T-helper 9 cell (primary cell): ENCODE data around the gene SLC18A3.
A peak's percentile ranks its signal among the peaks of the same experiment; 100 is the strongest.

Experiments
- DNase-seq: peaks from one replicate; pipeline ENCODE4 v3.0.0-alpha.2; 2020

Gene SLC18A3

DNA sequence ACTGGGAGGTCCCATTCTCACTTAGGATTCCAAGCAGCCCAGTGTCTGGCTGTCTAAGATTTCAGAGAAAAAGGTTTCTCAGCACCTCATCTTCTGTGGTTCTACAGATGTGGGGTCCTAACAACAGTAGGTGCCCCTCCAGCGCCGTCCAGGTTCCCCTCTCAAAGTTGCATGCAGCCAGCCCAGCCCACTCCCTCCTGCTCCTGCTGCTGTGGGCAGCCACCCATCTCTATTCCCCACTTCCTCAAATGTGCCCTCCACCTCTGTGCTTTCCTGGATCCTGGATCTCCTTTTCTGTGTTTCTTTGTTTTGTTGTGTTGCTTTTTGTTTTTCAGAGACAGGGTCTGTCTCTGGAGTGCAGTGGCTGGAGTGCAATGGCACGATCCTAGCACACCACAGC lies 13.3 kb upstream of the SLC18A3 start:
- no peak for DNase-seq

DNA sequence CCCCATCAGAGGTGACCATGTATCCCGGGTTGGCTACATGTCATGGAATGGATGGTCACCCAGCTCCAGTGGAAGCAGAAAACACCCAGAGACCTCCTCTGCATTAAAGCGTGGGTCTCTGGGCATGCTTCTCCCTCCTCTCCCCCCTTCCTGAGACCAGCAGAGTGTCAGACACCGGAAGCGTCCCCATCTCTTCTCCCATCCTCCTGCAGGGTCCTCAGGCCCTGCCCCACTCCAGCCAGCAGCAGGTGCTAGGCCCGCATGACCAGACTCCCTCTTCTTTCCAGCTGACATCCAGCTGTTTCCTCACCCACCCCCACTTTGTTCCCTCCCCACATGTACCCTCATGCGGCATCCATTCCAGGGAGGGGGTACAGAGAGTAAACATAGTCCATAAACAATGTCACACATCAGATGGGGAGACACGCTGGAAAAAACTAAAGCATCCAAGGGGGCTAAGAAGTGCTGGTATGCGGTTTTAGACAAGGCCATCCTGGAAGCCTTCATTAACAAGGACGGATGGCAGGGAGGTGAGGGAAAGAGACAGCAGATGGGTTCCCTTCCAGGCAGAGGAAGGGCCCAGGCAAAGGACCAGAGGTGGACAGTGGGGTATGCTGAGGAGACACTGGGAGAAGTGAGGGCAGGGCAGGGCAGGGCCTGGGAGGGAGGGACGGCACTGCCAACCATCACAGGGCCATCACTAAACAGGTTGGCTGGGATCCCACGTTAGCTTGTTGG lies 12.5 kb upstream of the SLC18A3 start:
- no peak for DNase-seq

DNA sequence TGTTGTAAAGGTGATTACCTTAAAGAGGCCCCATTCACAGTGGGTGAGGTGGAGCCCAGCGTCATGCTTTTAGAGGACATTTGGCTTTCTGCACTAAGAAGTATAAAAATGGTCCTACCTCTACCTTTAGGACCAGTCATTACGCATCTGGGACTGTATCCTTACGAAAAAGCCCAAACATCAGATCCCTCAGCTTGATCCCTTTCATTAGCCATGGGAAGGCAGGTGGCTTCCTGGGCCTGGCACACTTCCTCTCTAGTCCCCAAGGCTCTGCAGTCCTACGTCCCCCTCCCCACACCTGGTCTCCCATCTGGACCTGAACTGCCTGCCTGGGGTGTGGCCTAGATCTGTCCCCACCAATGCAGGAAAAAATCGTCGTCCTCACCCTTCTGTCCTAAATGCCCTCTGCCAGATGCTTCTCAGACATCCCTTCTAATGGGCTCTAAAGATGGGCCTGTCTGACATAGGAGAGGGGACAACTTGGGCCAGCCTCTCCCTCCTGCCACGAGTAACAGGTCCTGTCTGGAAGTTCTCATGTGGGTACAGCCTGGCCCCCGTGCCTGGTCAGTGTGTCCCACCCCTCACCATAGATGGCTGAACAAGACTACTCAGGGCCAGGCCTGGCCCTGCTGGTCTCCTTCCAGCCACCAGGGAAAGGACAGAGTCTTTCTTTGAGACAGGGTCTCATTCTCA lies 11.8 kb upstream of the SLC18A3 start:
- no peak for DNase-seq

DNA sequence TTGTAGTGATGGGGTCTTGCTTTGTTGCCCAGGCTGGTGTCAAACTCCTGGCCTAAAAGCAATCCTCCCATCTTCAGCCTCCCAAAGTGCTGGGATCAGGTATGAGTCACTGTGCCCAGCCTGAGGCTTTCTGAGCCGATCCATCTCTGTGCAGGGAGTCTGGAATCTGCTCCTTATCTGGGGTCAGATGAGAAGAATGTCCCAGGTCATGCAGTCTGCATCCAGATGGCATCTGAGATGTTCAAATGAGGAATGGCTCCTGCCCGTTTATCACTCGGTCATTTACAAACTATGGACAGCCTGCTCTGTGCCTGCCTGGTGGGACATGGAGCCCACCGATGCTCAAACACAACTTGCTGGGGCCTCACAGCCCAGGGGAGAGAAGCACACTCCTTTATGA lies 11.1 kb upstream of the SLC18A3 start:
- no peak for DNase-seq

DNA sequence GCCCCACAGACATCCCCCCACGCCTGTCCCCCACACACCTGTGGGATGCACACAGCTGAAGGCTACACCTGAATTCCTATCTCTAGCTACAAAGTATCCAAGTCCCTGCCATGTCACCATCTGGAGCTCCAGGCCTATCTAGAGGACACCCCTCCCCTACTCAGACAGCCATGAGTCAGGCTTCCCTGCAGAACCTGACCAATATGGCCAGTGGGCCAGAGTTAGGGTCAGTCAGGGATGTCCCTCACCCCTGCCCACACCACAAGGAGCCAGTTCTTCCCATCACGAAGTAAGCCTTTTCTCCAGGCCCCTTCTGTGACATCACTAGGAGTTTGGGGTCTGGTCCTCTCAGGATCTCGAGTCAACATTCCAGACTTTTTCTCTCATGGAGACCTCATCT lies 10.6 kb upstream of the SLC18A3 start:
- no peak for DNase-seq

DNA sequence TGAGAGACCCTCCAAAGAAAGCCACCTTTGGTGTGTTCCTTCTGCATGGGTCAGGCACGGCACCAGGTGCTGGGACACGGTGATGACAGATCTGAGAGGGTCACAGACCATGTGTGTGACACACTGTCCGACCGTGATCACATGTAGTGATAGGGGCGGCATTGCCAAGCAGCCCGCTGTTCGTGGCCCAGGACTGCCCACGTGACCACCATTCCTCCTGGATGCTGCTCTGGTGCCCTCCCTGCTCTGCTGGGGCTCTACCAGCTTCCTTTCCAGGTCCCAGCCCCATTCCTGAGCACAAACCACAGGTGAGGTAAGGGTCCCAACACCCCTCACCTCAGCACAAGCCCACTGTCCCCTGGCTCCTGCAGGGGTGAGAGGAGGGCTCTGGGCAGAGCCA lies 10.1 kb upstream of the SLC18A3 start:
- DNase-seq = no peak

DNA sequence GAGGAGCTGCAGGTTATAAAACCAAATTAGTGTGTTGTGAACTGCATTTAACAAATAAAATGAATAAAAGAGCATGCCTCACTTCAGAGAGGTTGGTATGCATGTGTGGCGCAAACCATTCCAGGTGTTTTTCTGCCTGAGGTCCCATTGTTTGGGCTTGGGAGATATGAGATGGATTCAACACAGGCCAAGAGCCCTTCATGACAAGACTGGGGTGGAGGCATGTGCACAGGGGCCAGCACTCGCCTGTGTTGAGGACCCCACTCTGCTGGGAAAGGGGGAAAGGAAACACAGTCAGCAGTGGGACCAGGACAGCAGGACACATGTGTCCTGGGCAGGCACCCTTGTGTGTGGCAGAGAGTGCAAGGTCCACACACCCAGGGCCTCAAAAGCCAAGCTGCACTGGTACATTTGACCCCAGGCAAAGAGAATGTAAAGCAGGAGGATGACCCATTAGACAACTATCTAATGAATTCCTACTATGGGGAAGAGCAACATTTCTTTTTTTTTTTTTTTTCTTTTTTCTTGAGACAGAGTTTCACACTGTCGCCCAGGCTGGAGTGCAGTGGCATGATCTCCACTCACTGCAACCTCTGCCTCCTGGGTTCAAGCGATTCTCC lies 9.2 kb upstream of the SLC18A3 start:
- no peak for DNase-seq

DNA sequence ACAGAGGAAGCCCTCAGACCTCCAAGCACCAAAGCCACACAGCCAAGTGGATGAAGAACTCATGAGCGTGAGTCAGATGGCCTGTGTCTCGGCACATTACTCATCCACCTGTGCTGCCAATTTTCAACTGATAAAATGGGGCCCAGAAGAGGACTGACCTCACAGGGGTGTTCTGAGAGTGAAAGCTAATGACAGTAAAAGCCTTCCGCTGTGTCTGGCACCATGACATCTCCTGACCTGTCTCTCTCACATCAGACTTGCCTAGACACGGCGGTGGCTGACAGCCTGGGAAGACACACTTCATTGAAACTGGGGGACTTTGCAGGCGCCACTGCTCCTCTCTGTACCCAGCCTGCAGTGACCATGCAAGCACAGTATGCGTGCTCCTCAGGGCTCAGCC lies 8.3 kb upstream of the SLC18A3 start:
- DNase-seq = no peak

DNA sequence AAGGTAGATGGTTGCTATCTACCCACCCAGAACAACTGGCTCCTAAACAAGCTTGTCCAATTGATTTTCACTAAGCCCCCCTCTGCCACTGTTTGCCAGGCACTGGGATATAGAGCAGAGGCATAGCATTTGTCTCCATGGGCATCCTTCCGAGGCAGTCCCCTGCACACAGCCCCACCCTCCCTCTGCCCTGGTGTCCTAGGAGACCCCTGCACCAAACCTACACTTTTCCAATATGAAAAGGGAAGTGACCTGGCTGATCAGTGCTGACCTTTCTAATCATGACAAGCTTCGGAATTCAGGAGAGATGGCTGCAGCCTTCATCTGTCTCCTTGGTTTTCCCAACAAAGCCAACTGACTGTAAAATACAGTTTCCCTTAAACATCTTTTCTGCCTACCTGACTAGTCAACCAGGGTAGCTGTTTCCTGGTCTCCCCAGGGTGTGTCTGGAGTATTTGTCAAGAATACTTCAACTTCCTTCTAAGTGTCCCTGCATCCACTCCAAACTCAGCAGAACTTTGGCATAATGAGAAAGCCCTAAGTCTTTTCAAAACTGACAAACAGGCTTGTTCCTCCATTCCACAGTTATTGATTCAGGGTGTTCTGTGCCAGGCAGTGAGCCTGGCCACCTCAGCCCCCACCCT lies 7.6 kb upstream of the SLC18A3 start:
- no peak for DNase-seq

DNA sequence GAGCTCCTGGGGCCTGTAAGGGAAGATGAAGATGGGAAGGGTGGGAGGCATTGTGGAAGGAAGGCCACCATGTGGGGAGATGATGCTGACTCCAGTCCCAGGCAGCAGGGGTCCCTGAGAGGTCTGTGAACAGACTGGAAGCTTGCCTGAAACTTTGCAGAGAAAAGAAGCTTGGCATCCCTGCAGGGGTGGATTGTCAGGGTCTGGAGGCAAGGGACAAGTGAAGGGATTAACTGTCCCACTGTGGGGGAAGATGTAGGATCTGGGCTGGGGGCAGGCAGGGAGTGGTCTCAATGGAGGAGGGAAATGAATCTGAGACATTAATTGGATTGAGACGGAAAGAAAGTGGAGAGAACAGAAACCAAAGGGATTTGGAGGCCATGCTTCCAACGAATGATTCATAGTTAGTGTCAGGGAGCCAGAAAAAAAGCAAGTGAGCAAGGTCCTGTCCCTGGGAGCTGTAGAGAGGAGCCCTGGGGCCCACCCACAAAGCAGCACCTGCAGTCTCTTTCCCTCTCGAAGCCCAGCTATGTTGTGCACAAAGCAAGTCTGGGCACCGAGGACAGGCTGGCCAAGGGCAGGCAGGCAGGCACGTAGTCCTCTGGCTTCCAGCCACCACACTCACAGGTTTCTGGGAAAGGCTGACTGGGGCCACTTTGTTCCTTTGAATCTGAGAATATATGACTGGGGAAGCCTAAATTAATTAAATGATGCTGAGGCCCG lies 4.7 kb upstream of the SLC18A3 start:
- no peak for DNase-seq

DNA sequence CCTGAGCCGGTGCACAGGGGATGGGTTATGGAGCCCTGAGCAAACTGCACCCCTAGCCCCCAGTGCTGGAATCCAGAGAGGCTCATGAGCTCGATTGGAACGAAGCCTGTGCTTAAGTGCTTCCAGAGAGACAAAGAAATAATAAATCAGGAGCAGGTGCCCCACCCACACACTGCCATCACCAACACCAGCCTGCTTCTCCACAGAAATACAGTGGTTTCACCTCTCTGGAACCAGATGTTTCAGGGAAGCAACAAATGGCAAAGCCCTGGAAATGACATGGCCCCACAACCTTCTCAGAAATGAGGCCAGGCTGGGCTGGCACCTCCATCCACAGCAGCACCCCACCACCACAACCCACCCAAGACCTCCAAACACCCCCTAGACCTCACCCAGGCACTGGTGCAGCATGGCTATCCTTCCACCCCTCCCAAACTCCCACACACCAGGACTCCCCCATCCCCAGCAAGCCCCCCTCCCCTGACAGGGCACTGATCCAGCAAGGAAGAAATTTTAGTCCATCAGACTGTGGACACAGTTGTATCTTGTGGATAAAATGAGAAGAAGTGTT lies 4.1 kb upstream of the SLC18A3 start:
- no peak for DNase-seq

DNA sequence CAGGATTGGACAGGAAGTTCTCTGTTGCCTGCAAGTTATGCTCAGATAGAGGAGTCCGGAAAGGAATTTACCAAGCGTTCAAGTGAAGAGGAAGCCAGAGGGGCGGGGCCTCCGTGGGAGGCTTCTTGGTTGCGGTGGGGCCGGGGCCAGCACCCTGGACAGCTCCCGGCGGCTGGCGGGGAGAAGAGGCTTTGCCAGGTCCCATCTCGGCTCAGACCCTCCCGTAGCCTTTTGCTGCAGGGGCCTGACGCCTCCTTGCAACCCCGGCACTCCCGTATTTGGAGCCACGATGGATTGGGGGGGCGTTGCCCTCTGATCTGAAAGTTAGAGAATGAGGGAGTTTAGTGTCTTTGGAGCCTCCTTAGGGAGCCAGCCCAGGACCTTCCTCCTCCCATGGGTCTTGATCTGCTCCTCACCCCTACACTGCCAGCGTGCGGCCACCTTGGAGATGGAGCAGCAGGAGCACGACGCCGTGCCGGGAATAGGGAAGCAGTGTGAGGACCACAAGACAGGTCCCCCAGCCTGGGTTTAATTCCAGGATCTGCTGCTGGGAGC lies 3.1 kb upstream of the SLC18A3 start:
- DNase-seq = peak; percentile 36

DNA sequence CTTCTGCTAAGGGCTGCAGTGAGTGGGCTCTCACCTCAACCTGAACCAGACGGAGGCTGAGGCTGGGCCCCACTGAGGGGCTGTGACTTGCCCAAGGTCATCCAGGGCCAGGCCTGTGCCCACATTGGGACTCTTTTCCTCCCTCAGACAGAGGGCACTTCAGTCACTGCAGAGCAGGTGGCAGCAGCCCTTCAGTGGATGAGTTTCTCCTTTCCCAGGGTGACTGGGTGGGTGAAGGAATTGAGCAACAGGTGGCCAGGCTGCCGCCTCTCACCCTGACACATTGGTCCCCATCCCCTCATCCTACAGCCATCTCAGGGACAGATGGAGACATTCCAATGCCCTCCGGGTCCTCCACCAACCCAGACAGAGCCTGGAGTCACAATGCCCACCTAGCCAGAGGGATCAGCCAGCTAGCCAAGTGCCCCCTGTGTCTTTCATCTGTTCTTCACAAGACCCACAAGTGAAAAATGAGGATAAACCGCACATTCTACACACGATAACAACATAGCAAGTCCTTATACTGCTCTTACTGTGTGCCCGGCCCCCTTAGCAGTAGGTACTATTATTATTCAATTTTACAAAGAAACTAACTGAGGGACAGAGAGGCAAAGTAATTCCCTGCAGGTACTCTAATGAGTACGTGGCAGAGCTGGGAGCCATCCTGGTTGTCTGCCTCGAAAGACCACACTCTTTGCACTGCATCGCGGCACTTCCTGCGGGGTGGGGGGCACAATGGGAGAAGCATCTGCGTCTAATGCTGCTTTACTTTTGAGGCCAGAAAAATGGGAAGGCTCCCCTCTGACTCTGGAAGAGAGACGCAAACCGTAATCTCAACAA lies 1.7 kb upstream of the SLC18A3 start:
- no peak for DNase-seq

DNA sequence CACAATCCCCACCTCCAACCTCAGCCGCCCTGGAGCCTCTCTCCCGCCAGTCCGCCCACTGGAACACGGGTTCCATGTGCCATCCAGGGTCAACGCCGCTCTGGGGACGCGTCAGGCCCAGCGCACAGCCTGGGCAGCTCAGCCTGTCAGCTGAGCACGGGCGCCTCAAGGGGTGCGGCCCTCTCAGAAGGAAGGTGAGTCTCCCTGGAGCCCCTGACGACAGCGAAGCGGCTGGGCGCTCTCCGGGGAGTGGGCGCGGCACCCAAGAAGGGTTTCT lies 1.2 kb upstream of the SLC18A3 start:
- no peak for DNase-seq

DNA sequence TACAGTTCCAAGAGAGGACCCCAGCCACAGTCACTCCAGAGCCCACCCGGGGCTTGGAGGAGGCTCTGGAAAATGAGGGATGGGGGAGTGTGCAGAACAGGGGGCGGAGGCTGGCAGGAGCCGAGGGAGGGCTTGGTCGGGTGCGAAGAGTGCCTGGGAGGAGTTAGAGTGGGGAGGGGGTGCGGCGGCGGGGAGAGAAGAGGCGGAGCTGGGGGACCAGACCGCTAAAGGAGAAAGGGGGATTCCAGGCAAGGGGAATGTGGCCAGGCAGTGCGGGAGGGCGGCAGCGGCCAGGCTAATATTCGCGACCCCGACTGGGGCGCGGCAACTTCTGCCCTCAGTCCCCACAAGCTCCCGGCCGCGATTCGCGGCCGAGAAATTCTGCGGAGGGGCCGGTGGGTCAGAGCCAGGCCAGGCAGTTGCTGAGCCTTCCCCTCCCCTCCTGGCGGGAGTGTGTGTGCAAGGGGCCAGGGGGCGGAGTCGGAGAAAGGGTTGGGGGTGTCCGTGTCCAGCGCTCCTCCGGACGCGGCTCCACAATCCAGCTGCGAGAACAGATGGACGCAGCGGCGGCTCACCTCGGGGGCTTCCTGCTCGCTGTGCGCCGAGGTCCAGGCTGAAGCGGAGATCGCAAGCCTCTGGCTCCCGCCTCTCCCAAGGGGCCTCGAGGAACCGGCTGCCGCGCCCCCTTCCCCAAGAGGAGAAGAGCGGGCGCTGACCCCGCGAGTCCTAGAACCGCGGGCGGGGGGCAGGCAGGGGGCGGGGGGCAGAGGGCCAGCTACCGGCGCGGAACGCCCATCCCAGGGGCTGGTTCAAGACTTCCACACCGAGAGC lies 612 bp upstream of the SLC18A3 start:
- no peak for DNase-seq

DNA sequence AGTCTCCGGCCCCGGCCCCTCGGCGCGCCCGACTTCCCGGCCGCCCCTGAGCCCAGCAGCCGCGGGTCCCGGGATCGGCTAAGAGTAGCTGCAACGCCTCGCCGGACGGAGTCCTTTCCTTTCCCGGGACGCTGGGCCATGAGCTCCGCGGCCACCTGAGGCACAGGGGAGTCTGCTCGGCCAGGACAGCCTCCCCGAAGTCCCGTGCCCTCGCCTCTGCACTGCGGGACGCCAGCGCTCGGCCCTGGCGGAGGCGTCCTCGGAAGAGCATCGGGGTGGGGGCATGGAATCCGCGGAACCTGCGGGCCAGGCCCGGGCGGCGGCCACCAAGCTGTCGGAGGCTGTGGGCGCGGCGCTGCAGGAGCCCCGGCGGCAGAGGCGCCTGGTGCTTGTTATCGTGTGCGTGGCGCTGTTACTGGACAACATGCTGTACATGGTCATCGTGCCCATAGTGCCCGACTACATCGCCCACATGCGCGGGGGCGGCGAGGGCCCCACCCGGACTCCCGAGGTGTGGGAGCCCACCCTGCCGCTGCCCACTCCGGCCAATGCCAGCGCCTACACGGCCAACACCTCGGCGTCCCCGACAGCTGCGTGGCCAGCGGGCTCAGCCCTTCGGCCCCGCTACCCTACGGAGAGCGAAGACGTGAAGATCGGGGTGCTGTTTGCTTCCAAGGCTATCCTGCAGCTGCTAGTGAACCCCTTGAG lies 502 bp downstream of the SLC18A3 start:
- no peak for DNase-seq

DNA sequence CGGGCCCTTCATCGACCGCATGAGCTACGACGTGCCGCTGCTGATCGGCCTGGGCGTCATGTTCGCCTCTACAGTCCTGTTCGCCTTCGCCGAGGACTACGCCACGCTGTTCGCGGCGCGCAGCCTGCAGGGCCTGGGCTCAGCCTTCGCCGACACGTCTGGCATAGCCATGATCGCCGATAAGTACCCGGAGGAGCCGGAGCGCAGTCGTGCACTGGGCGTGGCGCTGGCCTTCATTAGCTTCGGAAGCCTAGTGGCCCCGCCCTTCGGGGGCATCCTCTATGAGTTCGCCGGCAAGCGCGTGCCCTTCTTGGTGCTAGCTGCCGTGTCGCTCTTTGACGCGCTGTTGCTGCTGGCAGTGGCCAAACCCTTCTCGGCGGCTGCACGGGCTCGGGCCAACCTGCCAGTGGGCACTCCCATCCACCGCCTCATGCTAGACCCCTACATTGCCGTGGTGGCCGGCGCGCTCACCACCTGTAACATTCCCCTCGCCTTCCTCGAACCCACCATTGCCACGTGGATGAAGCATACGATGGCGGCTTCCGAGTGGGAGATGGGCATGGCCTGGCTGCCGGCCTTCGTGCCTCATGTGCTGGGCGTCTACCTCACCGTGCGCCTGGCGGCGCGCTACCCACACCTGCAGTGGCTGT lies 1.2 kb downstream of the SLC18A3 start:
- DNase-seq = no peak

DNA sequence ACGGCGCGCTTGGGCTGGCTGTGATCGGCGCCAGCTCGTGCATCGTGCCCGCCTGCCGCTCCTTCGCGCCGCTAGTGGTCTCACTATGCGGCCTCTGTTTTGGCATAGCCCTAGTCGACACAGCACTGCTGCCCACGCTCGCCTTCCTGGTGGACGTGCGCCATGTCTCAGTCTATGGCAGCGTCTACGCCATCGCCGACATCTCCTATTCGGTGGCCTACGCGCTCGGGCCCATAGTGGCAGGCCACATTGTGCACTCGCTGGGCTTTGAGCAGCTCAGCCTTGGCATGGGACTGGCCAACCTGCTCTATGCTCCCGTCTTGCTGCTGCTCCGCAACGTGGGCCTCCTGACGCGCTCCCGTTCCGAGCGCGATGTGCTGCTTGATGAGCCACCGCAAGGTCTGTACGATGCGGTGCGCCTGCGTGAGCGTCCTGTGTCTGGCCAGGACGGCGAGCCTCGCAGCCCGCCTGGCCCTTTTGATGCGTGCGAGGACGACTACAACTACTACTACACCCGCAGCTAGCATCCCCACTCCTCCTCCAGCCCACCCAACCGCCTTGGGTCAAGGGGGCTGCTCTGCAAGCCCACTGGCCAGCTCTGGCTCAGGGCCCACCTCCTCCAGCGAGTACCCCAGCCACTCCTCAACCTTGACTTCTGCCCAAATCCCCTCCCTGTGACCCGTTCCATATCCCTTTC lies 1.9 kb downstream of the SLC18A3 start:
- no peak for DNase-seq
